CD14-positive monocyte (primary cell): ENCODE results near the gene TTC7B. TPM values are rescaled to one million over a fixed set of nuclear protein-coding genes. Genes with fewer than 3 reads are reported as not detected.

Source experiments
- DNase-seq, 3 donors: peaks; one replicate each; pipeline ENCODE4 v3.0.0-alpha.2; 2011 to 2022
- H2AFZ ChIP-seq: 2 replicates; pipeline ENCODE4 v1.6.0; 2012; ENCODE audit warnings: mild to moderate bottlenecking, low read depth, low read length, inconsistent platforms; ENCODE audit not compliant: insufficient read depth, poor library complexity, severe bottlenecking
- H3K27ac ChIP-seq, 2 donors: 1 replicate in 1 of 2; 2 replicates in 1 of 2; pipeline ENCODE4 v1.5.1; 2012 to 2013; ENCODE audit warnings: low read length in 2 of 2, control low read depth in 1 of 2, inconsistent platforms in 1 of 2, low read depth in 1 of 2, mild to moderate bottlenecking in 1 of 2
- H3K27me3 ChIP-seq, 2 donors: one replicate each; pipeline versions ENCODE4 v1.6.0 to v1.6.1; 2011 to 2013; ENCODE audit warnings: low read length in 2 of 2; ENCODE audit not compliant: control insufficient read depth in 2 of 2, insufficient read depth in 2 of 2
- H3K36me3 ChIP-seq, 2 donors: replicated peaks in 1 of 2; 1 replicate in 1 of 2; 2 replicates in 1 of 2; pipeline versions ENCODE4 v1.5.1 to v1.6.1; 2012 to 2013; ENCODE audit warnings: low read length in 2 of 2, control low read depth in 1 of 2, inconsistent platforms in 1 of 2, mild to moderate bottlenecking in 1 of 2; ENCODE audit not compliant: insufficient read depth in 2 of 2, control insufficient read depth in 1 of 2
- H3K4me1 ChIP-seq, 2 donors: 1 replicate in 1 of 2; 2 replicates in 1 of 2; pipeline versions ENCODE4 v1.5.1 to v1.6.1; 2012 to 2013; ENCODE audit warnings: low read length in 2 of 2, control low read depth in 1 of 2, inconsistent platforms in 1 of 2, mild to moderate bottlenecking in 1 of 2, moderate library complexity in 1 of 2; ENCODE audit not compliant: insufficient read depth in 2 of 2, control insufficient read depth in 1 of 2
- H3K4me2 ChIP-seq: replicated peaks from 2 replicates; pipeline ENCODE3; 2012; ENCODE audit warnings: low read length, moderate library complexity, mild to moderate bottlenecking; ENCODE audit not compliant: poor library complexity, severe bottlenecking; ENCODE audit errors: extremely low read depth
- H3K4me3 ChIP-seq, 3 experiments: fragments of 200-600 bp in 1 of 3; sonication (generic) in 1 of 3; replicated peaks in 1 of 3; 1 replicate in 2 of 3; 2 replicates in 1 of 3; pipeline ENCODE4 v1.5.1; 2011 to 2013; ENCODE audit warnings: low read length in 3 of 3, mild to moderate bottlenecking in 3 of 3, control low read depth in 2 of 3, low read depth in 2 of 3, inconsistent platforms in 1 of 3, moderate library complexity in 1 of 3
- H3K79me2 ChIP-seq: 2 replicates; pipeline ENCODE4 v1.6.0; 2012; ENCODE audit warnings: mild to moderate bottlenecking, control low read depth, inconsistent platforms, low read length, moderate library complexity; ENCODE audit not compliant: insufficient read depth
- H3K9ac ChIP-seq: 2 replicates; pipeline ENCODE4 v1.6.0; 2017; ENCODE audit warnings: low read length, mild to moderate bottlenecking; ENCODE audit not compliant: insufficient read depth, poor library complexity, severe bottlenecking
- H3K9me3 ChIP-seq, 2 donors: replicated peaks in 1 of 2; 1 replicate in 1 of 2; 2 replicates in 1 of 2; pipeline versions ENCODE4 v1.5.1 to v1.6.1; 2012 to 2013; ENCODE audit warnings: low read length in 2 of 2, control low read depth in 1 of 2; ENCODE audit not compliant: control insufficient read depth in 1 of 2, insufficient read depth in 1 of 2
- H4K20me1 ChIP-seq: 2 replicates; pipeline ENCODE4 v1.6.0; 2012; ENCODE audit warnings: mild to moderate bottlenecking, low read length, control low read depth, moderate library complexity; ENCODE audit not compliant: insufficient read depth
- H3K27ac Mint-ChIP-seq, 7 donors: one replicate each; pipeline ENCODE4 v1.8.0; 2020; ENCODE audit warnings: mild to moderate bottlenecking in 7 of 7, mixed read lengths in 7 of 7, moderate library complexity in 6 of 7, inconsistent platforms in 2 of 7
- H3K27me3 Mint-ChIP-seq, 3 donors: one replicate each; pipeline ENCODE4 v1.8.0; 2021 to 2022; ENCODE audit warnings: low read depth in 3 of 3, mild to moderate bottlenecking in 3 of 3, mixed read lengths in 3 of 3, moderate library complexity in 3 of 3, inconsistent platforms in 1 of 3
- H3K36me3 Mint-ChIP-seq, 2 donors: one replicate each; pipeline ENCODE4 v1.8.0; 2020; ENCODE audit warnings: mixed read lengths in 2 of 2, inconsistent platforms in 1 of 2, mild to moderate bottlenecking in 1 of 2
- H3K4me1 Mint-ChIP-seq: one replicate; pipeline ENCODE4 v1.8.0; 2020; ENCODE audit warnings: mild to moderate bottlenecking, mixed read lengths
- H3K4me3 Mint-ChIP-seq, 2 donors: one replicate each; pipeline ENCODE4 v1.8.0; 2020; ENCODE audit warnings: mild to moderate bottlenecking in 2 of 2, mixed read lengths in 2 of 2, moderate library complexity in 1 of 2
- H3K9me3 Mint-ChIP-seq, 7 donors: one replicate each; pipeline ENCODE4 v1.8.0; 2020 to 2022; ENCODE audit warnings: mixed read lengths in 7 of 7, mild to moderate bottlenecking in 6 of 7, moderate library complexity in 6 of 7, inconsistent platforms in 2 of 7
- CTCF ChIP-seq: fragments of 200-600 bp; IDR thresholded peaks from one replicate; pipeline ENCODE4 v1.8.0; 2022; ENCODE audit warnings: antibody characterized with exemption, mild to moderate bottlenecking
- WGBS: methylation state at CpG from one replicate; pipeline ENCODE4 v1.1.5; 2013; ENCODE audit warnings: missing lambda C conversion rate; ENCODE audit not compliant: insufficient coverage; 5-methylcytosine and 5-hydroxymethylcytosine counted together
- intact Hi-C, 2 donors: fragments of 100-400 bp; cut with micrococcal nuclease; formaldehyde crosslinking; loops; one replicate each; pipeline versions ENCODE4 v1.15.0 to v1.15.1; 2023
- polyA plus RNA-seq, 3 donors: library from polyadenylated mRNA; depleted of rRNA in 1 of 3; unstranded in 2 of 3; stranded (reverse) in 1 of 3; fragments of 300-500 nt in 2 of 3; fragments of >200 nt in 1 of 3; fragmentation: Illumina TruSeq in 2 of 3; gene quantifications; 1 replicate in 2 of 3; 2 replicates in 1 of 3; pipeline ENCODE4 v1.2.3, GENCODE V29; 2012 to 2021

TTC7B gene
- polyA plus RNA-seq, 3 donors = 0.87 to 2.6 (median 1.2) TPM

- H3K9me3 Mint-ChIP-seq = no peaks in the 10 kb centered on the region
Observed at GRCh38 chr14:90807060-90807459, 9.2 kb downstream of the TTC7B start.

GRCh38 chr14:90805662-90806540 is 10.3 kb downstream of the TTC7B start:
- no peak for TF ChIP-seq CTCF
- Histone ChIP-seq H3K27me3 (no peaks in the 10 kb centered on the region), H4K20me1 (no peaks in the 10 kb centered on the region), H3K9me3 (no peaks in the 10 kb centered on the region), H2AFZ (no peak overlapping the region), H3K4me2 (no peak overlapping the region), H3K27ac (no peak overlapping the region), H3K9ac (no peak overlapping the region), H3K4me1 (peaks cover 21 to 30% of the 10 kb centered on the region in 2 donors), H3K4me3 (no peak overlapping the region), H3K36me3 (no peaks in the 10 kb centered on the region), H3K79me2 (no peaks in the 10 kb centered on the region)
- peak overlapping the region in 2 of 7 donors; percentile 21 to 33 for H3K27ac Mint-ChIP-seq
- peaks cover 31% of the 10 kb centered on the region for H3K4me1 Mint-ChIP-seq
- no peak for DNase-seq
- H3K27me3 Mint-ChIP-seq = peaks cover 0 to 2% (median 1%) of the 10 kb centered on the region in 3 donors
- H3K4me3 Mint-ChIP-seq = no peak overlapping the region
- no peaks in the 10 kb centered on the region for H3K9me3 Mint-ChIP-seq
- no peaks in the 10 kb centered on the region for H3K36me3 Mint-ChIP-seq
- WGBS = 92% methylated on average over 16 of the region's 21 CpGs
- intact Hi-C loops = no loop called here

More at GRCh38 chr14:90807060-90807459, 9.2 kb downstream of the TTC7B start:
- H3K4me1 Mint-ChIP-seq = peaks cover 20% of the 10 kb centered on the region
- Histone ChIP-seq H3K79me2 (no peaks in the 10 kb centered on the region), H3K9me3 (no peaks in the 10 kb centered on the region), H2AFZ (no peak overlapping the region), H3K27me3 (no peaks in the 10 kb centered on the region), H3K4me1 (peaks cover 14 to 19% of the 10 kb centered on the region in 2 donors), H3K36me3 (no peaks in the 10 kb centered on the region), H3K4me2 (no peak overlapping the region), H3K4me3 (no peak overlapping the region), H4K20me1 (no peaks in the 10 kb centered on the region), H3K27ac (no peak overlapping the region), H3K9ac (no peak overlapping the region)
- H3K4me3 Mint-ChIP-seq = no peak overlapping the region
- TF ChIP-seq CTCF = no peak
- H3K27ac Mint-ChIP-seq = no peak overlapping the region
- 83% methylated on average over 6 of the region's 6 CpGs for WGBS
- DNase-seq = no peak
- H3K27me3 Mint-ChIP-seq = no peaks in the 10 kb centered on the region
- no peaks in the 10 kb centered on the region for H3K36me3 Mint-ChIP-seq
- intact Hi-C loops = no loop called here
